SHP77 treated with DMSO at 0.1 percent for 48 hours (cell line): ENCODE results near the gene POLR2J3.
"Not testable (repeated sequence)": the region's sequence is repeated elsewhere in the genome, so short reads cannot be mapped to it uniquely, and the experiment has no call there.

Experiments used
- DNase-seq: peaks from one replicate; lab custom pipeline; 2025; lab: John Stamatoyannopoulos, UW

Gene POLR2J3

GRCh38 chr7:102520797-102521196 is 51.6 kb downstream of the POLR2J3 start:
- DNase-seq = not testable (repeated sequence)

GRCh38 chr7:102517550-102518147 is 54.7 kb downstream of the POLR2J3 start, which contains the start of gene RASA4B:
Gene RASA4B (minus strand): TSS chr7:102517777. CDS start chr7:102517710, 67 bp downstream.
- not testable (repeated sequence) for DNase-seq
